Cardiac fibroblast (primary cell): Measurements from ENCODE around the gene LMX1B.

Experiments used
- DNase-seq, 2 donors: peaks; one replicate each; pipeline versions ENCODE4 v3.0.0 to v3.0.0-alpha.2; 2010; ENCODE audit warnings: low read depth in 2 of 2
- H3K4me3 ChIP-seq, 2 donors: replicated peaks in 1 of 2; 1 replicate in 1 of 2; 2 replicates in 1 of 2; pipeline ENCODE4 v1.5.1; 2011; ENCODE audit warnings: low read depth in 2 of 2, low read length in 2 of 2, mild to moderate bottlenecking in 2 of 2, moderate library complexity in 1 of 2
- CTCF ChIP-seq: IDR thresholded peaks from one replicate; pipeline ENCODE4 v1.5.1; 2011; ENCODE audit warnings: low read depth, mild to moderate bottlenecking, low read length, inconsistent platforms

The LMX1B gene

DNA sequence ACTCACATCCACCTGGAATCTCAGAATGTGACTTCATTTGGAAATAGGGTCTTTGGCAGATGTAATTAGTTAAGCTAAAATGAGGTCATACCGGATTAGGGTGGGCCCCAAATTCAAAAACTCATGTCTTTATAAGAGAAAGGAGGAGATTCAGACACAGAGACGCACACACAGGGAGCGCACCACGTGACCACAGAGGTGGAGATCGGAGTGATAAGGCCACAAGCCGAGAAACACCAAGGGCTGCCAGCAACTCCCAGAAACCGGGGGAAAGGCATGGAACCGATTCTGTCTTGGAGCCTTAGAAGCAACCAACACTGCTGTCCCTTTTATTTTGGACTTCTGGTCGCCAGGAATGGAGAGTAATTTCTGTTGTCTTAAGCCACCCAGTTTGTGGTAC, 31.8 kb upstream of the LMX1B start:
- H3K4me3 ChIP-seq: no peak overlapping the region

GRCh38 chr9:126582427-126582826, 31.3 kb upstream of the LMX1B start:
- TF ChIP-seq CTCF: no peak
- H3K4me3 ChIP-seq: no peak overlapping the region
- DNase-seq: no peak

More for the DNA sequence above, 31.8 kb upstream of the LMX1B start:
- no peak for DNase-seq
- TF ChIP-seq CTCF: no peak

GRCh38 chr9:126583144-126583760, 30.5 kb upstream of the LMX1B start:
- H3K4me3 ChIP-seq: no peak overlapping the region
- no peak for TF ChIP-seq CTCF
- DNase-seq: no peak

DNA sequence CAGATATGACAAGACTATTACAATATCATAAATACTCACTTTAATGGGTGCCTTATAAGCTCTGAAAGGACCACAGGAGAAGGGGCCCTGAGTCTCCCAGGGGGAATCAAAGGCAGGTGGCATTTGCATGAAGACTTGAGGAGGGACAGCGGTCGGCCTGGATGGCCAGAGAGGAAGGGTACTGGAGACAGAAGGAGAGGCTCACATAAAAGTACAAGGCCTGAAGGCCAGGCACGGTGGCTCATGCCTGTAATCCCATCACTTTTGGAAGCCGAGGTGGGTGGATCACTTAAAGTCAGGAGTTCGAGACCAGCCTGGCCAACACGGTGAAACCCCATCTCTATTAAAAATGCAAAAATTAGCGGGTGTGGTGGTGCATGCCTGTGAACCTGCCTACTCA, 29.1 kb upstream of the LMX1B start:
- H3K4me3 ChIP-seq: no peak overlapping the region
- TF ChIP-seq CTCF: no peak
- no peak for DNase-seq

- no peak for TF ChIP-seq CTCF
- no peak for DNase-seq
- no peak overlapping the region for H3K4me3 ChIP-seq
These were observed 27.5 kb upstream of the LMX1B start for GRCh38 chr9:126586236-126586635.

GRCh38 chr9:126587187-126588185, 26.2 kb upstream of the LMX1B start:
- no peak overlapping the region for H3K4me3 ChIP-seq
- peak; percentile 8 to 47 for DNase-seq
- no peak for TF ChIP-seq CTCF
